Ishikawa (cell line): ENCODE results near the gene NBEAL2.

Source experiments
- CEBPB ChIP-seq: IDR thresholded peaks from 2 replicates; pipeline ENCODE4 v1.6.1; 2012
- CREB1 ChIP-seq: IDR thresholded peaks from 2 replicates; pipeline ENCODE4 v1.6.1; 2012; ENCODE audit warnings: low read depth
- EGR1 ChIP-seq: IDR thresholded peaks from 2 replicates; pipeline ENCODE4 v1.6.1; 2012
- EP300 ChIP-seq: IDR thresholded peaks from 2 replicates; pipeline ENCODE4 v1.6.1; 2012; ENCODE audit warnings: borderline replicate concordance
- FOXM1 ChIP-seq: IDR thresholded peaks from 2 replicates; pipeline ENCODE4 v1.6.1; 2012; ENCODE audit warnings: low read depth, borderline replicate concordance
- NFIC ChIP-seq: IDR thresholded peaks from 2 replicates; pipeline ENCODE4 v1.6.1; 2012
- RAD21 ChIP-seq: IDR thresholded peaks from 2 replicates; pipeline ENCODE4 v1.6.1; 2012; ENCODE audit warnings: low read depth
- TAF1 ChIP-seq: IDR thresholded peaks from 2 replicates; pipeline ENCODE4 v1.6.1; 2012; ENCODE audit warnings: low read depth, mild to moderate bottlenecking
- TCF12 ChIP-seq: IDR thresholded peaks from 2 replicates; pipeline ENCODE4 v1.6.1; 2012; ENCODE audit warnings: low read depth
- TEAD4 ChIP-seq: IDR thresholded peaks from 2 replicates; pipeline ENCODE4 v1.6.1; 2012
- YY1 ChIP-seq: IDR thresholded peaks from 2 replicates; pipeline ENCODE4 v1.6.1; 2012; ENCODE audit warnings: low read depth
- ZBTB7A ChIP-seq: IDR thresholded peaks from 2 replicates; pipeline ENCODE4 v1.6.1; 2012; ENCODE audit warnings: low read depth
- TF ChIP-seq, protein P1 (sequence below): IDR thresholded peaks from 2 replicates; pipeline ENCODE4 v1.6.1; 2012; ENCODE audit warnings: low read depth, mild to moderate bottlenecking
- TF ChIP-seq, protein P2 (sequence below): IDR thresholded peaks from 2 replicates; pipeline ENCODE4 v1.6.1; 2012
- TF ChIP-seq, protein P3 (sequence below): IDR thresholded peaks from 2 replicates; pipeline ENCODE4 v1.6.1; 2012

Gene NBEAL2

DNA sequence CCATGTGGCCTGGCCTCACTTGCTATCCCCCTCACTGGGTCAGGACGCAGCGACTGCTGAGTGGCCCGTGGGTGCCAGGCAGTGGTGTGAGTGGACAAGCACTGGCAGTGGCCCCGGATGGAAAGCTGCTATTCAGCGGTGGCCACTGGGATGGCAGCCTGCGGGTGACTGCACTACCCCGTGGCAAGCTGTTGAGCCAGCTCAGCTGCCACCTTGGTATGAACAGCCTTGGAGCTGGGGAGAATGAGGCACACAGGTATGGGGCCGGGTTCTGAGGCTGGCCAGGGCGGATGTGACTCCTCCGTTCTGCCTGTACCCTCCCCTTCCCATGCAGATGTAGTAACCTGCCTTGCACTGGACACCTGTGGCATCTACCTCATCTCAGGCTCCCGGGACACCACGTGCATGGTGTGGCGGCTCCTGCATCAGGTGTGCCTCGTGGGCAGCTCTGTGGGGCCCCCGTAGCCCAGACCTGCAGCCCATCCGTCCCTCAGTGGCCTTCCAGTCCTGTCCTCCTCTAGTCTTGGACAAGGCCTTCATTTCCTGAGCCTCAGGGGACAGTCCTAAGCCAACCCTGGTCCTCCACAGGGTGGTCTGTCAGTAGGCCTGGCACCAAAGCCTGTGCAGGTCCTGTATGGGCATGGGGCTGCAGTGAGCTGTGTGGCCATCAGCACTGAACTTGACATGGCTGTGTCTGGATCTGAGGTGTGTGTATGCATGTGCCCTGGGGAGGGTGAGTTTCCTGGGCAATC lies 28.2 kb downstream of the NBEAL2 start:
- TF ChIP-seq TEAD4 (no peak), ZBTB7A (no peak)

DNA sequence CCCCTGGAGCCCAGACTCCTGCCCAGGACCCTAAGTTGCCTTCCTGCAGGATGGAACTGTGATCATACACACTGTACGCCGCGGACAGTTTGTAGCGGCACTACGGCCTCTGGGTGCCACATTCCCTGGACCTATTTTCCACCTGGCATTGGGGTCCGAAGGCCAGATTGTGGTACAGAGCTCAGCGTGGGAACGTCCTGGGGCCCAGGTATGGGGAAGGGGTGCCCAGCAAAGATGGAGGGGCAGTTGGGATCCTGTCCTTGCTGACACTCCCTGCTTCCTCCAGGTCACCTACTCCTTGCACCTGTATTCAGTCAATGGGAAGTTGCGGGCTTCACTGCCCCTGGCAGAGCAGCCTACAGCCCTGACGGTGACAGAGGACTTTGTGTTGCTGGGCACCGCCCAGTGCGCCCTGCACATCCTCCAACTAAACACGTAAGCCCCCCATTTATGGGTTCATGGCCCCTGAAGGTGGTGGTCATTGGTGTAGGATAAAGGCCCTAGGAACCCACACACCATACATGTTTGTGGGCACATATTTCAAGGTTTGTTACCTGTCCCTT lies 28.8 kb downstream of the NBEAL2 start:
- TF ChIP-seq FOXM1 = no peak
- TF ChIP-seq ZBTB7A = no peak
- TF ChIP-seq, protein P1, sequence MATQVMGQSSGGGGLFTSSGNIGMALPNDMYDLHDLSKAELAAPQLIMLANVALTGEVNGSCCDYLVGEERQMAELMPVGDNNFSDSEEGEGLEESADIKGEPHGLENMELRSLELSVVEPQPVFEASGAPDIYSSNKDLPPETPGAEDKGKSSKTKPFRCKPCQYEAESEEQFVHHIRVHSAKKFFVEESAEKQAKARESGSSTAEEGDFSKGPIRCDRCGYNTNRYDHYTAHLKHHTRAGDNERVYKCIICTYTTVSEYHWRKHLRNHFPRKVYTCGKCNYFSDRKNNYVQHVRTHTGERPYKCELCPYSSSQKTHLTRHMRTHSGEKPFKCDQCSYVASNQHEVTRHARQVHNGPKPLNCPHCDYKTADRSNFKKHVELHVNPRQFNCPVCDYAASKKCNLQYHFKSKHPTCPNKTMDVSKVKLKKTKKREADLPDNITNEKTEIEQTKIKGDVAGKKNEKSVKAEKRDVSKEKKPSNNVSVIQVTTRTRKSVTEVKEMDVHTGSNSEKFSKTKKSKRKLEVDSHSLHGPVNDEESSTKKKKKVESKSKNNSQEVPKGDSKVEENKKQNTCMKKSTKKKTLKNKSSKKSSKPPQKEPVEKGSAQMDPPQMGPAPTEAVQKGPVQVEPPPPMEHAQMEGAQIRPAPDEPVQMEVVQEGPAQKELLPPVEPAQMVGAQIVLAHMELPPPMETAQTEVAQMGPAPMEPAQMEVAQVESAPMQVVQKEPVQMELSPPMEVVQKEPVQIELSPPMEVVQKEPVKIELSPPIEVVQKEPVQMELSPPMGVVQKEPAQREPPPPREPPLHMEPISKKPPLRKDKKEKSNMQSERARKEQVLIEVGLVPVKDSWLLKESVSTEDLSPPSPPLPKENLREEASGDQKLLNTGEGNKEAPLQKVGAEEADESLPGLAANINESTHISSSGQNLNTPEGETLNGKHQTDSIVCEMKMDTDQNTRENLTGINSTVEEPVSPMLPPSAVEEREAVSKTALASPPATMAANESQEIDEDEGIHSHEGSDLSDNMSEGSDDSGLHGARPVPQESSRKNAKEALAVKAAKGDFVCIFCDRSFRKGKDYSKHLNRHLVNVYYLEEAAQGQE = no peak
- TF ChIP-seq TAF1 = no peak

DNA sequence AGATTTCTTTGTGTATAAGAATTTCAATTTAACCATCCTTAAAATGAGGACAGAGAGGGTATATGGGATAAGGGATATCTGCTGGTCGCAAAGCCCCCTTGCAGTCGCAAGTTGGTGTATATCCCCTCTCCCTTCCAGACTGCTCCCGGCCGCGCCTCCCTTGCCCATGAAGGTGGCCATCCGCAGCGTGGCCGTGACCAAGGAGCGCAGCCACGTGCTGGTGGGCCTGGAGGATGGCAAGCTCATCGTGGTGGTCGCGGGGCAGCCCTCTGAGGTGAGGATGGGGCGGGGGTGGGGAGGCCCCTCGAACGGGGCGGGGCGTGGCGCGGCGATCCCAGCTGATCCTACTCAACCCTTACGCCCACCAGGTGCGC lies 29.4 kb downstream of the NBEAL2 start:
- TF ChIP-seq, protein P1 = no peak
- TF ChIP-seq EGR1 (no peak), CEBPB (no peak), YY1 (no peak), ZBTB7A (no peak), FOXM1 (no peak), CREB1 (no peak), NFIC (no peak)
- TF ChIP-seq, protein P2, sequence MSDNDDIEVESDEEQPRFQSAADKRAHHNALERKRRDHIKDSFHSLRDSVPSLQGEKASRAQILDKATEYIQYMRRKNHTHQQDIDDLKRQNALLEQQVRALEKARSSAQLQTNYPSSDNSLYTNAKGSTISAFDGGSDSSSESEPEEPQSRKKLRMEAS = no peak

DNA sequence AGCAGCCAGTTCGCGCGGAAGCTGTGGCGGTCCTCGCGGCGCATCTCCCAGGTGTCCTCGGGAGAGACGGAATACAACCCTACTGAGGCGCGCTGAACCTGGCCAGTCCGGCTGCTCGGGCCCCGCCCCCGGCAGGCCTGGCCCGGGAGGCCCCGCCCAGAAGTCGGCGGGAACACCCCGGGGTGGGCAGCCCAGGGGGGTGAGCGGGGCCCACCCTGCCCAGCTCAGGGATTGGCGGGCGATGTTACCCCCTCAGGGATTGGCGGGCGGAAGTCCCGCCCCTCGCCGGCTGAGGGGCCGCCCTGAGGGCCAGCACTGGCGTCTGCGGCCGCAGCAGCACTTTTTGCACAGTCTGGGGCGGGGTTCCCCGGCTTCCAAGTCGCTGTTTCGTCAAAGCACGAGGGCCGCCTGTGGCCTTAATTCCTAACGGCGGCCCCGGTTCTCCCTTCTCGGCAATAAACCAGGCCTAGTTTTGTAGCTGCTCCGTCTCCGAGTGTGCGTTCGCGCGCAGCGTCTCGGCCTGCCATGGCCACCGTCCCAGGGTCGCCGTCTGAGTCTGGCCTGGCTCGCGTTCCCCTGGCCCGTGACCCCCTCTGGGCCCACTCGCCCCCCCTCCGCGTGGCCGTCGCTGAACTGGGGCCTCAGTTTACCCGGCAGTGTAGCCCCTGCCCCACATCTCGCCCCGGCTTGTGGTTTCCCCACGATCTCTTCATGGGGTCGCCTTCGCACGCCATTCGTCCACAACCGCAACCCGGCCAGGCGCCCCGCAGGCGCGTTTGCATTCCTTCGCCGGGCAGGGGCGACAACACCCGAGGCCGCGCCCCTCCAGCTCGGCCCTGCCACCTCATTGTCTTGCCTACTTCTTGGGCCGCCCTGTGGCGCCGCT lies 30.0 kb downstream of the NBEAL2 start:
- TF ChIP-seq CEBPB (no peak), ZBTB7A (no peak), NFIC (no peak), EP300 (no peak), TAF1 (no peak), TEAD4 (no peak), RAD21 (no peak), FOXM1 (no peak), CREB1 (no peak), YY1 (no peak), EGR1 (no peak), TCF12 (no peak)
- TF ChIP-seq, protein P3, sequence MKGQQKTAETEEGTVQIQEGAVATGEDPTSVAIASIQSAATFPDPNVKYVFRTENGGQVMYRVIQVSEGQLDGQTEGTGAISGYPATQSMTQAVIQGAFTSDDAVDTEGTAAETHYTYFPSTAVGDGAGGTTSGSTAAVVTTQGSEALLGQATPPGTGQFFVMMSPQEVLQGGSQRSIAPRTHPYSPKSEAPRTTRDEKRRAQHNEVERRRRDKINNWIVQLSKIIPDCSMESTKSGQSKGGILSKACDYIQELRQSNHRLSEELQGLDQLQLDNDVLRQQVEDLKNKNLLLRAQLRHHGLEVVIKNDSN = no peak
- TF ChIP-seq, protein P1 = no peak
- TF ChIP-seq, protein P2 = no peak

DNA sequence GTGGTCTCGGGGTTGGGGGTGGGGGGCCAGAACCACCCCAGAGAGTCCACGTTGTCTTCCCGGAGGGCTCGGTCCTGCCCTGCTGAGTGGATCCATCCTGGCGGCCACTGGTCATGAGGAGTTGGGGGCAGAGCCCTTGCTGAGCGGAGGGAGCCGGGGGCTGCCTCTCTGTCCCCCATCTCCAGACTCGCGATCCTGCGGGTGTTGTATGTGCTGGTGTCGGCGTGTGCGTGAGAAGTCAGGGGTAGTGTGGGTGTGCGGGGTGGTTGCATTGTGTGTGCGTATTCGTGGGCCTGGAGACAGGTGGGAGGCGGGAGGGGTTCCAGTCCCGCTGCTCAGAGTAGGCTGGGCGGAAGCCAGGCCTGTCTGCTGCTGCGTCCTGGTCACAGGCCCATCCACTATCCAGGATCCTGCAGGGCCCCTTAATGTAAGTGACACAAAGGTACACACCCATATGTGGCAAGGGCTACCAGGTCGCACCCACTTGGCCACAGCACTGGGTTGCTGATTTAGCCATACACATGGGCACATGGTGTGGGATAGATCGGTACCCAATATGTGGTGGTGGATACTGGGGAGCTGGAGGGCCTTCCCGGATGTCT lies 30.7 kb downstream of the NBEAL2 start:
- TF ChIP-seq, protein P1 = no peak
- TF ChIP-seq RAD21 (no peak), CREB1 (no peak)
